Measurements from ENCODE around the gene RUBCNL. TPM values are rescaled to one million over a fixed set of nuclear protein-coding genes. Genes with fewer than 3 reads are reported as not detected.

RUBCNL gene
- total RNA-seq, 1 experiment from 2014 or later = not detected

DNA sequence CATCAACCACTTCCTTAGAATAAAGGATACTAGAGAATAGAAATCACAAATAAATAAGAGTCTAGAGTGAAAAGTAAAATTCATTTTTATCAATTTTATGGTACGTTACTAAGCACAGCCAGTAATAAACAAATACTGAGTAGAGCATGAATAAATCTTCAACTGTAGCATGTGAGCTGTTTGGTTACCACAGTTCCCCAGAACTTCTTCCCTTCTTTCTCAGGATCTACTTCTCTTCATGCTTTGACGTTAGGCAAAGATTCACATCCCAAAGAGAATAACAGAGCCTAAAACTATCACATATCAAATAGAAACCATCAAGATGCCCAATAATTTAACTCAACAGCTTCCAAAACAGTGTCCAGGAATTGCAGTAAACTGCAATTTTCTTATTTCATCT is 7.4 kb downstream of the RUBCNL start:
- ATAC-seq = no peak
- DNase-seq (ENCODE audit: low read depth, low spot score) = no peak
- no peaks in the 10 kb centered on the region for H3K36me3 ChIP-seq (ENCODE audit: control insufficient read depth, insufficient read depth, low read length)
- CTCF ChIA-PET = no interaction called here
- no peaks in the 10 kb centered on the region for H3K27me3 ChIP-seq (ENCODE audit: control insufficient read depth, insufficient read depth, low read length)
- TF ChIP-seq, protein P1, sequence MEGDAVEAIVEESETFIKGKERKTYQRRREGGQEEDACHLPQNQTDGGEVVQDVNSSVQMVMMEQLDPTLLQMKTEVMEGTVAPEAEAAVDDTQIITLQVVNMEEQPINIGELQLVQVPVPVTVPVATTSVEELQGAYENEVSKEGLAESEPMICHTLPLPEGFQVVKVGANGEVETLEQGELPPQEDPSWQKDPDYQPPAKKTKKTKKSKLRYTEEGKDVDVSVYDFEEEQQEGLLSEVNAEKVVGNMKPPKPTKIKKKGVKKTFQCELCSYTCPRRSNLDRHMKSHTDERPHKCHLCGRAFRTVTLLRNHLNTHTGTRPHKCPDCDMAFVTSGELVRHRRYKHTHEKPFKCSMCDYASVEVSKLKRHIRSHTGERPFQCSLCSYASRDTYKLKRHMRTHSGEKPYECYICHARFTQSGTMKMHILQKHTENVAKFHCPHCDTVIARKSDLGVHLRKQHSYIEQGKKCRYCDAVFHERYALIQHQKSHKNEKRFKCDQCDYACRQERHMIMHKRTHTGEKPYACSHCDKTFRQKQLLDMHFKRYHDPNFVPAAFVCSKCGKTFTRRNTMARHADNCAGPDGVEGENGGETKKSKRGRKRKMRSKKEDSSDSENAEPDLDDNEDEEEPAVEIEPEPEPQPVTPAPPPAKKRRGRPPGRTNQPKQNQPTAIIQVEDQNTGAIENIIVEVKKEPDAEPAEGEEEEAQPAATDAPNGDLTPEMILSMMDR (IDR thresholded peaks at IDR 0.05) = no peak
- no peak for TF ChIP-seq TCF7L2 (IDR thresholded peaks at IDR 0.05; ENCODE audit: low read depth, low read length)
- no peak for TF ChIP-seq POLR2AphosphoS5 (IDR thresholded peaks at IDR 0.05; ENCODE audit: low read depth, low read length)
- no peak for TF ChIP-seq SIN3A (IDR thresholded peaks at IDR 0.05; ENCODE audit: borderline replicate concordance, insufficient read depth, low read depth, low read length)
- TF ChIP-seq REST (IDR thresholded peaks at IDR 0.05; ENCODE audit: insufficient read depth in 1 of 2, low read depth in 2 of 2, low read length in 1 of 2) = no peak
- H3K4me3 ChIP-seq (ENCODE audit: low read depth in 2 of 2, low read length in 2 of 2) = no peak overlapping the region
- H3K4me1 ChIP-seq (ENCODE audit: control insufficient read depth, insufficient read depth, low read length) = no peaks in the 10 kb centered on the region
- BruUV-seq (replicated peaks) = no TSS peak
- H3K27ac ChIP-seq (ENCODE audit: low read length) = no peak overlapping the region
- intact Hi-C loops (cut with micrococcal nuclease; ENCODE audit: unreplicated experiment) = no loop called here
- in situ Hi-C loops (cut with HindIII; ENCODE audit: low pct_unique_long_range_greater_than_20kb, low sequenced_read_pairs) = no loop called here
- POLR2A ChIA-PET = no interaction called here
- H3K9me3 ChIP-seq (ENCODE audit: control insufficient read depth, insufficient read depth, low read depth, low read length) = no peaks in the 10 kb centered on the region

DNA sequence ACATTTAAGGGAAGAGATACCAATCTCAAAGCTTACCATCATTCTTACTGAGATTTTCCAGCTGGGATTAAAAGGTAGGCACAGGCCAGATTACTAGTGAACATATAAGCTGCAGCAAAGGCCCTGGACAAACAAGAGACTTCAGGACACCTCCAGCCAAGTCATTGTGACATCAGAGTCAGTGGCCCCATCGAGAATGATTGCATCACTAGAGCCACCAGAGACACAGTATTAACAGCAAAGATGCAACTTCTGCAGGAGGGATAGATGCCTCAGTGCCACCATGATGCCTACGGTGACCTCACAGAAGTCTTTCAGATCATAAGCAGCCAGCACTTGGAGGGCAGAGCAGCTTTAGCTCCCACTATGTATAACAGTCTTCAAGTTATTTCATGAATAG is 8.6 kb downstream of the RUBCNL start:
- no peak for DNase-seq (ENCODE audit: low read depth, low spot score)
- no peaks in the 10 kb centered on the region for H3K9me3 ChIP-seq (ENCODE audit: control insufficient read depth, insufficient read depth, low read depth, low read length)
- H3K27ac ChIP-seq (ENCODE audit: low read length) = no peak overlapping the region
- in situ Hi-C loops (cut with HindIII; ENCODE audit: low pct_unique_long_range_greater_than_20kb, low sequenced_read_pairs) = no loop called here
- ChIA-PET CTCF (no interaction called here), POLR2A (no interaction called here)
- no peaks in the 10 kb centered on the region for H3K4me1 ChIP-seq (ENCODE audit: control insufficient read depth, insufficient read depth, low read length)
- H3K36me3 ChIP-seq (ENCODE audit: control insufficient read depth, insufficient read depth, low read length) = no peaks in the 10 kb centered on the region
- intact Hi-C loops (cut with micrococcal nuclease; ENCODE audit: unreplicated experiment) = no loop called here
- no peak overlapping the region for H3K4me3 ChIP-seq (ENCODE audit: low read depth in 2 of 2, low read length in 2 of 2)
- TF ChIP-seq TCF7L2 (IDR thresholded peaks at IDR 0.05; ENCODE audit: low read depth, low read length) (no peak), POLR2AphosphoS5 (IDR thresholded peaks at IDR 0.05; ENCODE audit: low read depth, low read length) (no peak), SIN3A (IDR thresholded peaks at IDR 0.05; ENCODE audit: borderline replicate concordance, insufficient read depth, low read depth, low read length) (no peak)
- TF ChIP-seq, protein P1 (IDR thresholded peaks at IDR 0.05) = no peak
- no TSS peak for BruUV-seq (replicated peaks)
- no peak for ATAC-seq
- no peaks in the 10 kb centered on the region for H3K27me3 ChIP-seq (ENCODE audit: control insufficient read depth, insufficient read depth, low read length)

Measured in Panc1 (cell line).